ENCODE data around the gene CACNA2D2. TPM values are rescaled to one million over a fixed set of nuclear protein-coding genes. Genes with fewer than 3 reads are reported as not detected.

The CACNA2D2 gene
- total RNA-seq, 1 experiment from 2014 or later = not detected

DNA sequence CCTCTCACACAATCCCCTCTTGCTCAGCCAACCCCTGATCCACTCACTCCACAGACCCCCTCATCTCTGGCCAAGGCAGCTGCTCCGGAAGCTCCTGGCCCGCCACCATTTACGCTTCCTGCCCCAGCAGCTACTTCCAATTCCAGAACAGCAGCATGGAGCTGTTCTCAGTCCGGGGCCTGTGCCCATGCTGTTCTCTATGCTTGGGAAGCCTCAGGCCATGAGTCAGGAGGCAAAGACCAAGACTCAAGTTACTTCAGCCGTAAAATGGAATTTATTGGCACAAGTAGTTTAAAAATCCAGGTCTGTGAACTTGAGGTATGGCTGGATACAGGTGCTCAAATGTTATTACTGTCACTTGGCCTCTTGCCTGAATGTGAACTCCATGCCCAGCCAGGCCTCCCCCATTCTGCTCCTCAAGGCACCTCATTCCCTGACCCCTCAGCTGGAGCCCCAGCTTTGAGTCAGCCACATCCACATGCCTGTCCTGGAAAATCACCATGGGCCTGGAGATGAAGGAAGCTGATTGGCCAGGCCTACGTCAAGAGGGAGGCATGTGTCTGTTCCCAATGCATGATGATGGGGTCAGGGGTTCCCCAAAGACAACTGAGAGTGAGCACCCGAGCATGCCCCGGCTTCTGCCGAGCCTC, 31.4 kb upstream of the CACNA2D2 start:
- H3K27ac ChIP-seq = no peak overlapping the region
- no peak overlapping the region for H3K4me3 ChIP-seq
- no peak for DNase-seq (ENCODE audit: low read depth in 1 of 2, low spot score in 2 of 2)

DNA sequence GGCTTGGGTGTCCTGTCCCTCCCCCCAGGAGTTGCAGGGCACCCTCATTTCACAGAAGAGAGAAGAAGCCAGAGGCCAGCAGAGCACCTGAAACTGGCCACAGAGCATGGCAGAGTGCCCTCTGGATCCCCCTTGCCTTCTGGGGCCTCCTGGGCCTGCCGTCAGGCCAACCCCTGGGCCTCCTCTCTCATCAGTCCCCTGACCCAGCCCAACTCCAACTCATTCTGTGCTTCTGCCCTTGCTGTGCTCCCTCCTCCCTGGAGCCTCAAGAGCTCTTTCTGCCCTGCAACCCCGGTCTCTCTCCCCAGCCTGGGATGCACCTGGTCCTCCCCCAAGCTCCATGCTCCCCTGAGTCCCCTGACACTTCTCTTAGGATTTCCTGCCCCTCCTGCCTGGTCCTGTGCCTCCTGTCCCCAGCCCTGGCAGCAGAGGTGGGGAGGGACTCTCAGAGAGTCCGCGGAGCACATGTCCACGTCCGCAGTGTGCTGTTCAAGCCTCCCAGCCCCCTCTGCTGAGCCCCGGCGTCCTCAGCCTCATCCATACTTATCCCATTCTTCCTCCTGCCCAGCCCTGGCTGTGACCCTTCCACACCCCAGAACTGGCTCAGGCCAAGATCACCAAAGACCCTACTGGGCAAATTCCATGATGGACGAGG, 30.5 kb upstream of the CACNA2D2 start:
- peaks cover 6% of the 10 kb centered on the region for H3K27me3 ChIP-seq (replicated peaks)
- no peaks in the 10 kb centered on the region for H3K9me3 ChIP-seq (replicated peaks)
- DNase-seq (ENCODE audit: low read depth in 1 of 2, low spot score in 2 of 2) = no peak
- H3K27ac ChIP-seq = no peak overlapping the region
- H3K4me1 ChIP-seq (replicated peaks) = no peaks in the 10 kb centered on the region
- H3K4me3 ChIP-seq = no peak overlapping the region
- no peaks in the 10 kb centered on the region for H3K36me3 ChIP-seq

More for the DNA sequence above, 31.4 kb upstream of the CACNA2D2 start:
- H3K27me3 ChIP-seq (replicated peaks) = peaks cover 6% of the 10 kb centered on the region
- no peaks in the 10 kb centered on the region for H3K9me3 ChIP-seq (replicated peaks)
- H3K4me1 ChIP-seq (replicated peaks) = no peaks in the 10 kb centered on the region
- no peaks in the 10 kb centered on the region for H3K36me3 ChIP-seq

DNA sequence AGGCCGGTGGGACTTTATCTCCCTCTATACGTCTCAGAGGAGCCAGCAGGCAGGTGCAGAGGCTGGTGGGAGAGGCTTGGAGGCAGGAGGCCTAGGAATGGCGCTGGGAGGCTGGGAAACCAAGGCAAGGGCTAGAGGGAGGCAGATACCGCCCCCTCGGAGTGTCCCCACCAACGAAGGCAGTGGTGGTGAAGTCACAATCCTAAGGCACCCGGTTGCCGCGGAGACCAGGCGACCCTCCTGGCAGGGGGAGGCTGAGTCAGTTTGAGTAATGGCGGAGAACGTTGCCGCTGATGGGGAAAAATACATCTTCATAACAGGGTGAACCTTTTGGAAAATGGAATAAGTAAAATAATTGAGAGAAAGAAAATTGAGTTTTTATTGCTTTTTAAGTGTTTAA, 29.9 kb upstream of the CACNA2D2 start:
- H3K27me3 ChIP-seq (replicated peaks) = peaks cover 6% of the 10 kb centered on the region
- no peaks in the 10 kb centered on the region for H3K36me3 ChIP-seq
- no peak overlapping the region for H3K27ac ChIP-seq
- H3K4me1 ChIP-seq (replicated peaks) = no peaks in the 10 kb centered on the region
- H3K4me3 ChIP-seq = no peak overlapping the region
- H3K9me3 ChIP-seq (replicated peaks) = no peaks in the 10 kb centered on the region
- no peak for DNase-seq (ENCODE audit: low read depth in 1 of 2, low spot score in 2 of 2)

DNA sequence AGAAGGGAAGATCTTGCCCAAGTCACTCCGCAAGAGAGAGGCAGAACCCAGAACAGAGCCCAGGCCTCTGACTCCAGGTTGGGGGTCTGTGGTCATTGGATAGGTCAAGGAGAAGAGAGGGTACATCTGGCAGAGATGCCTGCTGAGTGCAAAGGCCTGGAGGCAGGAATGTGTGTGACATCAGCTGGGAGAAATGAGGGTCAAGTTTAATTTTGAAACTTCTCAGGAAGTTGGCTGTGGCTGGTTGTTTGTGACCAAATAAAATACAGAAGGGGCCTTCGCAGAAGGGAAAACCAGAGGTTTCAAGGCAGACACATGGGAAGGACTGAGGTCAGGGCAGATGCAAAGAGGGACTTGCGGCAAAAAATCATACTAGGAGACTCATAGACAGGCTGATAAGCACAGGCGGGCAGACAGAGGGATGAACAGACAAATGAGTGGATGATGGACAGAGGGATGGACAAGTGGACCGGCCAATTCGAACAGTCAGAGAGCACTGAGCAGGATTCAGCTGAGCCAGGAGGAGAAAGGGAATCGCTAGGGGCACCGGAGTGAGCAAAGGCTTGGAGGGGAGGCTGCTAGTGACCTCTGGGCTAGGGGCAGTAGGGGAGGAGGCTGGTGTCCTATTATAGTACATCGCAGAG, 28.8 kb upstream of the CACNA2D2 start:
- Histone ChIP-seq H3K27me3 (replicated peaks) (peaks cover 6% of the 10 kb centered on the region), H3K36me3 (no peaks in the 10 kb centered on the region), H3K4me3 (no peak overlapping the region), H3K27ac (no peak overlapping the region), H3K9me3 (replicated peaks) (no peaks in the 10 kb centered on the region), H3K4me1 (replicated peaks) (no peaks in the 10 kb centered on the region)
- no peak for DNase-seq (ENCODE audit: low read depth in 1 of 2, low spot score in 2 of 2)

DNA sequence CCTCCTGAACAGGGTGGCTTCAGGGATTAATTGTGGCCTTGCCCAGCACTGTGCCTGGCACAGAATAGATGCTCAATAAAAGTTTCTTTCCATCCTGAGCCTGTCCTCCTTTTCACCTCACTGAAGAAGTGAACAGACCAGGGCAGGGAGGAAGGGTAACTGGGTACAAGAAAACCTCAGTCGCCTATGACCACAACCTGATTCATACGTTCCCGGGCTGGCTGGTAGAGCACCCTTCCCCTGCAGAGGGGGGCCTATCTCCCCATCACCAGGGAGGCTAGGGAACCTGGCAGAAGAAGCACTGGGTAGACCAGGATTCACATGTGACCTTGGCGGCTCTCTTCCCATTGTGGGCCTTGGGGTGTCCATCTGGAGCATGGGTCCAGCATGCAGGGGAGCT, 27.8 kb upstream of the CACNA2D2 start:
- Histone ChIP-seq H3K36me3 (no peaks in the 10 kb centered on the region), H3K9me3 (replicated peaks) (no peaks in the 10 kb centered on the region), H3K4me3 (no peak overlapping the region), H3K27ac (no peak overlapping the region), H3K27me3 (replicated peaks) (peaks cover 6% of the 10 kb centered on the region), H3K4me1 (replicated peaks) (no peaks in the 10 kb centered on the region)
- DNase-seq (ENCODE audit: low read depth in 1 of 2, low spot score in 2 of 2) = no peak

DNA sequence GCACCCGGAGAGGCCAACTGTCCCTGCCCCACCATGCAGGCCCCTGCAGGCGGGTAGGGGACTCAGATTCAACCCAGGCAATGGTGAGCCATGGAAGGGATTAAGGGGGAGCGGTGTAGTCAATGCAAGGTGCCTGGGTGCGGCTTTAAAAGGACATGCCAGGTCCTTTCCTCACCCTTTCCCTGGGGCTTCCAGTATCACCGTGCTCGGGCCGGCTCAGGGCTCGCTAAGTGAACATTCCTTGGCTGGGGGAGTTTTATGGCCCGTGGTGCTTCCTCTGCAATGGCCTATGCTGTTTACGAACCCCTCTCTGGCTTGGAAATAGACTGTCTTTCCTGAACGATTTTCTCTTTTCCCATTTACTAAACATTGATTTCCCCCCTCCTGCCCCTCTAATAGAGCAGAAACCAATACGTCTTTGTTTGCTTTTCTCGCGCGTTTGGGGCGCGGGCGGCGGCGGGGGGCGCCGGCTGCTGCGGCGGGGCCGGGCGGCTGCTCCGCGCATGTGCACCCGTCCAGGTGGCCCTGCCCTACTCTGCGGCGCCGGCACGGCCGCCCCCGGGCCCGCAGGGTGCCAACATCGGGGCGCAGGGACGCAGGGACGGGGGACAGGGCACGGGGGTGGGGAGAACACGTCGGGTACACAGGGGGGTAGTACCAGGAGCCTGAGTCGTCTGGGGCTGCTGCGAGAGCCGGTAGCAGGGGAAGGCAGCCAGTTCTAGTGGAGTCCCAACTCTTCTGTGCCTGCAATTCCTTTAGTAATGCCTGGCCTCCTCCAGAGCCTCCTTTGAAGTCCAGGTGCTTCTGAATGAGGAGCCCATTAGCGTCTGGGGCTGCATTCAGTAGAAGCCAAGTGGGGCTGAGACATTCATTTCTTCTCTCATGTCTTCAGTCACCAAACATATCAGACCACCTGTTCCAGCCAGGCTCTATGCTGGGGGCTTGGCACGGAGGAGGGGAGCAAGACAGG, 26.9 kb upstream of the CACNA2D2 start:
- no peaks in the 10 kb centered on the region for H3K36me3 ChIP-seq
- H3K27ac ChIP-seq = no peak overlapping the region
- no peaks in the 10 kb centered on the region for H3K9me3 ChIP-seq (replicated peaks)
- no peaks in the 10 kb centered on the region for H3K4me1 ChIP-seq (replicated peaks)
- H3K4me3 ChIP-seq = no peak overlapping the region
- peaks cover 6% of the 10 kb centered on the region for H3K27me3 ChIP-seq (replicated peaks)
- DNase-seq (ENCODE audit: low read depth in 1 of 2, low spot score in 2 of 2) = no peak

DNA sequence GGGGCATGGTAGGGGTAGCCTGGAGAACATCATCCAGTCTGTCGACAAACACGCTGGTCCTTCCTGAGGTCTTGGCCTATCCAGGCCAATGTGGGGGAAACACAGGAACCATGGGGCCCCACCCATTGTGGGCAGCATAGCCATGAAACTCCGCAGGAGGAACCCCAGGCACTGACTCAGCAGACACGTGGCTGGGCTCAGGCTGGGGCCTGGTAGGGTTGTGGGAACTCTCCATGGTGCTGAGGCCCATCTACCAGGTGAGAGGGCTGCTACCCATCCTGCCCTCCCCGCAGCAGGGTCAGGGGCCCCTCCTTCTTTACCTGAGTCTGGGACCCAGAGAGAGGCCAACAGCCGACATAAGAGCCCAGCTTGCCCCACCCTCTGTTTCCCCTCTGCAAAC, 22.6 kb upstream of the CACNA2D2 start:
- H3K27me3 ChIP-seq (replicated peaks) = peaks cover 11% of the 10 kb centered on the region
- H3K9me3 ChIP-seq (replicated peaks) = no peaks in the 10 kb centered on the region
- no peaks in the 10 kb centered on the region for H3K4me1 ChIP-seq (replicated peaks)
- DNase-seq (ENCODE audit: low read depth in 1 of 2, low spot score in 2 of 2) = no peak
- H3K4me3 ChIP-seq = no peak overlapping the region
- no peak overlapping the region for H3K27ac ChIP-seq
- no peaks in the 10 kb centered on the region for H3K36me3 ChIP-seq

DNA sequence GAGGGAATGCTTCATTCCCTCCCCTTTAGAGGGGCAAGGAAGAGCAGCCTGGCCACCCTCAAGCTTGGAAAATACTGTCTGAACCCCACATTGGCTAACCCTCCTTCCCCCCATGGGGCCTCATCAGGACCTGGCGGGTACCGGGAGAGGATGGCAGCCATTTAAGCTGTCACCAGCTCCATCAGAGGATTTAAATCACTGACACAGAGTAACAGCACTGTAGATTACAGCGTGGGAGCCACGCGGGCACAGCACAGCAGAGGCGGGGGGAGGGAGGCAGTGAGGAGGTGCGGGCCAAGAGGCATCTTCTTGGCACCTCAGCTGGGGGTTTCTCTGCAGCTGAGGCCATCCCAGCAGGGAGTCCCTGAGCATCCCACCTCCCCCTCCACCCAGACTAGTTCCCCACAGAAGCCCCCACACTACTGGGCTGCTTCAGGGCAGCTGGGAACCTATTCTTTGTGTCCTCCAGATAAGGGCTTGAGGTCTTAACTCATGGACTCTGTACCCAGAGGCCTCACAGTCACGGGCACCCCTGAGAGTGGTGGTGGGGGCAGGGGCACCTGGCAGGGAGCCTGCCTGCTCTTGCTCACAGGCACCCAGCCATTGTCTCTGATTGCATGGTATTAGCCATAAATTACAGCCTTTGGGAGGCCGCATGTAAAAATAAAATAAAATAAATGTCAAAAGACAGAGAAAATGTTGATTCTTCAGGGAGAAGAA, 21.9 kb upstream of the CACNA2D2 start:
- Histone ChIP-seq H3K4me1 (replicated peaks) (no peaks in the 10 kb centered on the region), H3K27me3 (replicated peaks) (peaks cover 9% of the 10 kb centered on the region), H3K27ac (no peak overlapping the region), H3K9me3 (replicated peaks) (no peaks in the 10 kb centered on the region), H3K36me3 (no peaks in the 10 kb centered on the region), H3K4me3 (no peak overlapping the region)
- no peak for DNase-seq (ENCODE audit: low read depth in 1 of 2, low spot score in 2 of 2)

DNA sequence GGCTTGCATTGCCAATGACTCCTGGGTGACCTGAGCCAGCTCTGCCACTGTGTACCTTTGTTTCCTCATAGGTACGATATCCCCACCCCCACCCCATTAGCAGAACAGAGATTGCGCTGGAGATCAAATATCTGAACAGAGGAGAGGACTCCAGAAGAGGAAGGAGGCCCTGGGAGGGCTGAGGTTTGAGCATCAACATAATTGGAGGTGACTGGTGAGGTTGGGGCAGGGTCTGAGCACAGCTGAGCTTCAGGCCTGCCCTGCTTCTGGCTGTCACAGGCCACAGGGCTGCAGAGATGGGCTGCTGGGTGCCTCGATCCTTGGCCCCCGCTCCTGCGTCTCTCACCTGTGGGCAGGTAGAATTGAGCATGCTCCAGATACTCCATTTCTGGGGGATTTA, 21.3 kb upstream of the CACNA2D2 start:
- Histone ChIP-seq H3K4me3 (no peak overlapping the region), H3K9me3 (replicated peaks) (no peaks in the 10 kb centered on the region), H3K27ac (no peak overlapping the region), H3K36me3 (no peaks in the 10 kb centered on the region), H3K27me3 (replicated peaks) (peaks cover 6% of the 10 kb centered on the region), H3K4me1 (replicated peaks) (no peaks in the 10 kb centered on the region)
- DNase-seq (ENCODE audit: low read depth in 1 of 2, low spot score in 2 of 2) = no peak

DNA sequence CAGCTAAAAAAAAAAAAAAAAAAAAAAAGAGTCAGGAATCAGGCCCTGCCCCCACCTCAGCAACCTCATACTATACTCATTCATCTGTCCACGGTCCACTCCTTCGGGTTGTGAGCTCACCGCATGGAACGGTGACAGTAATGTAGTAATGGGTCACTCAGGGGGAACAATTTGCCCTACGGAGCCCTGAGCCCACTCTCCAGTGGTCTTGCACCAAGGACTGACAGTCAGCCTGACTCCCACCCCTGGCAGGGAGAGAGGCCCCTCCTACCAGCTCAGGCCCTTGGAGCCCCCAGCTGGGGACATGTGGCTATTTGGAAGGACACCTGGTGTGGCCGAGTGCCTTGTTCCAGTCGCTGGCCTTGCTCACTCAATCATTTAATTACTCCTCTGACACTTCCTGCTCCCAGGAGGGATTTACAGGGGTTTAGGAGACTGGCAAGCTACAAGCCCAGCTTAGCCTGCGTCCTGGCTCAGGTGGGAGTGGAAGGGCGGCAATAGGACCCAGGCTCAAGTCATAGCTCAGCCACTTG, 19.9 kb upstream of the CACNA2D2 start:
- Histone ChIP-seq H3K36me3 (no peaks in the 10 kb centered on the region), H3K27ac (no peak overlapping the region), H3K27me3 (replicated peaks) (peaks cover 6% of the 10 kb centered on the region; the same call in 1 of the 2 replicates), H3K4me1 (replicated peaks) (no peaks in the 10 kb centered on the region), H3K9me3 (replicated peaks) (no peaks in the 10 kb centered on the region), H3K4me3 (no peak overlapping the region)
- DNase-seq (ENCODE audit: low read depth in 1 of 2, low spot score in 2 of 2) = no peak

DNA sequence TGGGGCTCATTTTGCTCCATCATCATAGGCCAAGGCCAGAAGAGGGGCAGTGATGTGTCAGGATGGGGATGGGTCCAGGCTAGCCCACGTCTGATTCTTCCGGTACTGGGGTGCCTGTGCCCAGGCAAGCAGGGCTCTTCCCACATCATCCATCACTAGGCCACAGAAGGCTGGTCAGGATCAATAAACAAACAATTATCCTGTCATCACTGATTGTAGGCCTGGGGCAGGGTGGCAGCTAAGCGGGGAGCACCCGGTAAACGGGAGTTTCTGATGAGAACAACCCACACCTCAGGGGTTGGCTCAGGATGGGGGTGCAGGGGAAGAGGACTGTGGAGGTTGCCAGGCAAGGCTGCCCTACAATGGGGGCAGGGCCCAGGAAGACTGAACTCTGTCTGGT, 18.1 kb upstream of the CACNA2D2 start:
- Histone ChIP-seq H3K36me3 (no peaks in the 10 kb centered on the region), H3K4me1 (replicated peaks) (no peaks in the 10 kb centered on the region), H3K4me3 (no peak overlapping the region), H3K27me3 (replicated peaks) (peaks cover 6% of the 10 kb centered on the region; the same call in 1 of the 2 replicates), H3K9me3 (replicated peaks) (no peaks in the 10 kb centered on the region), H3K27ac (no peak overlapping the region)
- DNase-seq (ENCODE audit: low read depth in 1 of 2, low spot score in 2 of 2) = no peak

DNA sequence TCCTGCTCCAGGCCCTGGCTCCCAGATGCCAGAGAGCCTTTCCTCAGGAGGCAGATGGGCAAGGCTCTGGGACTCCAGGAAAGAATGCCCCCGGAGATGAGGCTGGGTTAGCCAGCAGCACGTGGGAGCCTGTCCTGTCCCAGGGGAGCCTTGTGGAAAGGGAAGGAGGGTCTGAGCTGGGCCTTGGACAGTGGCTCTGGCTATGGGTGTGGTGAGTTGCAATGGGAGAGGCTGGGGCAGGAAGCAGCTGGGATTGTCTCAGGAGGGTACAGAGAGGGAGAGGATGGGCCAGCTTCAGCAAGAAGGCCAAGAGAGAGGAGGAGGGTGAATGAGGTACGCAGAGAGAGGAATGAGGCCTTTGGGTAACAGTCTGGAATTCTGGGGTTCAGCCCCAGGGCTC, 17.4 kb upstream of the CACNA2D2 start:
- no peak overlapping the region for H3K4me3 ChIP-seq
- H3K27ac ChIP-seq = no peak overlapping the region
- H3K9me3 ChIP-seq (replicated peaks) = no peaks in the 10 kb centered on the region
- H3K27me3 ChIP-seq (replicated peaks) = peaks cover 8% of the 10 kb centered on the region; the same call in 1 of the 2 replicates
- no peaks in the 10 kb centered on the region for H3K36me3 ChIP-seq
- H3K4me1 ChIP-seq (replicated peaks) = no peaks in the 10 kb centered on the region
- DNase-seq (ENCODE audit: low read depth in 1 of 2, low spot score in 2 of 2) = no peak

Data from SJSA1 (cell line).